C4-2B (cell line): ENCODE data around the gene DCLK1.

Source experiments
- ZFX ChIP-seq: fragments of 450-650 bp; IDR thresholded peaks from 2 replicates; pipeline ENCODE4 v1.6.1; 2017
- TF ChIP-seq, protein P1 (sequence below): fragments of 450-650 bp; conservative IDR thresholded peaks from 2 replicates; pipeline ENCODE4 v1.5.1; 2017; ENCODE audit warnings: mild to moderate bottlenecking

DNA sequence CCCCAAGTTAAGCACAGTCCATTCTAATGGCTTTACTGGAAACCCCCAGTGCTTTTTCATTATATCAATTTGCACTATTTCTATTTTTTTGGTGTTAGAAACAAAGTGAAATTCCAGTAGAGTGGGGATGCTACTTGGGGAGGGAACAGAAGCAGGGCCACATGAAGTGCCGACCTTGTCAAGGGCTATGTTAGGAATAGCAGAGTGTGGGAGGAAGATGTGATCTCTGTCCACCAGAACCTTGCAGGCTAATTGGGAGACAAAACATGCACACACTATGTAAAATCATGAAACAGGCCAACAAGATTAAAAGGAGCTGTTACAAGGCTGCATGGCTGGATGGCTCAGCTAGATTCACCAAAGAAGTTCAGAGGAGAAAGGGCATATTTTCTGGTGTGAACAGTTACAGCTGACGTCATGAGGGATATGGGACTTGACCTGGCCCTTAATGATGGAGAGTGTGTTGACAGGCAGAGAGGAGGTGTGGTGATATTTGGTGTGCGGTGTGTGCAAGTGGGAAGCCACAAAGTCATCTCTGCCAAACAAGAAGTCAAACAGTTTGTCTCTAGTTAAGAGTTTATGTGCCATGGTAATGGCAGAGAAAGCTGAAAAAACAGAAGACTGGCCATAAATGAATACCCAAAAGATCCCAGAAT, 336.3 kb downstream of the DCLK1 start:
- TF ChIP-seq, protein P1, sequence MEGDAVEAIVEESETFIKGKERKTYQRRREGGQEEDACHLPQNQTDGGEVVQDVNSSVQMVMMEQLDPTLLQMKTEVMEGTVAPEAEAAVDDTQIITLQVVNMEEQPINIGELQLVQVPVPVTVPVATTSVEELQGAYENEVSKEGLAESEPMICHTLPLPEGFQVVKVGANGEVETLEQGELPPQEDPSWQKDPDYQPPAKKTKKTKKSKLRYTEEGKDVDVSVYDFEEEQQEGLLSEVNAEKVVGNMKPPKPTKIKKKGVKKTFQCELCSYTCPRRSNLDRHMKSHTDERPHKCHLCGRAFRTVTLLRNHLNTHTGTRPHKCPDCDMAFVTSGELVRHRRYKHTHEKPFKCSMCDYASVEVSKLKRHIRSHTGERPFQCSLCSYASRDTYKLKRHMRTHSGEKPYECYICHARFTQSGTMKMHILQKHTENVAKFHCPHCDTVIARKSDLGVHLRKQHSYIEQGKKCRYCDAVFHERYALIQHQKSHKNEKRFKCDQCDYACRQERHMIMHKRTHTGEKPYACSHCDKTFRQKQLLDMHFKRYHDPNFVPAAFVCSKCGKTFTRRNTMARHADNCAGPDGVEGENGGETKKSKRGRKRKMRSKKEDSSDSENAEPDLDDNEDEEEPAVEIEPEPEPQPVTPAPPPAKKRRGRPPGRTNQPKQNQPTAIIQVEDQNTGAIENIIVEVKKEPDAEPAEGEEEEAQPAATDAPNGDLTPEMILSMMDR = no peak
- no peak for TF ChIP-seq ZFX
